CD4-positive, alpha-beta memory T cell (primary cell): Measurements from ENCODE around the gene ZSCAN10. TPM values are rescaled to one million over a fixed set of nuclear protein-coding genes. Genes with fewer than 3 reads are reported as not detected.
A peak's percentile ranks its signal among the peaks of the same experiment; 100 is the strongest.

Experiments
- CTCF ChIA-PET: fragments of 350-600 bp; sonication (Branson Sonifier 250); formaldehyde crosslinking; loops from one replicate; lab custom pipeline; 2021; ENCODE audit warnings: inconsistent platforms; ENCODE audit not compliant: partially characterized antibody; lab: Charles Lee
- POLR2A ChIA-PET: fragments of 350-600 bp; sonication (Branson Sonifier 250); formaldehyde crosslinking; loops from one replicate; lab custom pipeline; 2021; ENCODE audit not compliant: partially characterized antibody; lab: Charles Lee
- DNase-seq, 5 donors: peaks; one replicate each; pipeline versions ENCODE4 v3.0.0 to v3.0.0-alpha.2; 2020 to 2022; ENCODE audit warnings: mixed read lengths in 1 of 5
- H3K27ac ChIP-seq: one replicate; pipeline ENCODE4 v1.7.0; 2013; ENCODE audit warnings: low read depth, low read length
- H3K27me3 ChIP-seq: 2 replicates; pipeline ENCODE4 v1.7.0; 2013; ENCODE audit warnings: mild to moderate bottlenecking, low read length, moderate library complexity; ENCODE audit not compliant: insufficient read depth
- H3K36me3 ChIP-seq: 2 replicates; pipeline ENCODE4 v1.7.0; 2013; ENCODE audit warnings: mild to moderate bottlenecking, low read length, moderate library complexity; ENCODE audit not compliant: insufficient read depth
- H3K4me1 ChIP-seq: 2 replicates; pipeline ENCODE4 v1.7.0; 2013; ENCODE audit warnings: mild to moderate bottlenecking, low read length, moderate library complexity; ENCODE audit not compliant: insufficient read depth
- H3K4me3 ChIP-seq, 2 donors: one replicate each; pipeline ENCODE4 v1.7.0; 2013; ENCODE audit warnings: low read length in 2 of 2, mild to moderate bottlenecking in 1 of 2
- H3K9me3 ChIP-seq, 2 donors: one replicate each; pipeline ENCODE4 v1.7.0; 2013; ENCODE audit warnings: low read length in 2 of 2, control low read depth in 1 of 2; ENCODE audit not compliant: control insufficient read depth in 1 of 2
- H3K27ac Mint-ChIP-seq, 7 donors: one replicate each; pipeline ENCODE4 v1.8.0; 2020 to 2021; ENCODE audit warnings: mixed read lengths in 7 of 7, mild to moderate bottlenecking in 6 of 7, inconsistent platforms in 3 of 7, moderate library complexity in 3 of 7
- H3K27me3 Mint-ChIP-seq, 2 donors: one replicate each; pipeline ENCODE4 v1.8.0; 2020 to 2021; ENCODE audit warnings: mixed read lengths in 2 of 2
- H3K36me3 Mint-ChIP-seq, 2 donors: one replicate each; pipeline ENCODE4 v1.8.0; 2020 to 2021; ENCODE audit warnings: mixed read lengths in 2 of 2, inconsistent platforms in 1 of 2, mild to moderate bottlenecking in 1 of 2
- H3K4me1 Mint-ChIP-seq, 4 donors: one replicate each; pipeline ENCODE4 v1.8.0; 2020 to 2021; ENCODE audit warnings: mixed read lengths in 4 of 4, mild to moderate bottlenecking in 1 of 4
- H3K4me3 Mint-ChIP-seq, 8 donors: one replicate each; pipeline ENCODE4 v1.8.0; 2020 to 2021; ENCODE audit warnings: mixed read lengths in 8 of 8, mild to moderate bottlenecking in 7 of 8, moderate library complexity in 6 of 8, inconsistent platforms in 3 of 8
- H3K9me3 Mint-ChIP-seq, 8 donors: one replicate each; pipeline ENCODE4 v1.8.0; 2020 to 2021; ENCODE audit warnings: mixed read lengths in 8 of 8, mild to moderate bottlenecking in 5 of 8, inconsistent platforms in 3 of 8, moderate library complexity in 1 of 8
- intact Hi-C: fragments of 100-400 bp; cut with micrococcal nuclease; formaldehyde crosslinking; loops from one replicate; pipeline ENCODE4 v1.15.1; 2023
- polyA plus RNA-seq, 2 donors: library from polyadenylated mRNA; unstranded; fragments of 300-500 nt; fragmentation: Illumina TruSeq; gene quantifications; one replicate each; pipeline ENCODE4 v1.2.3, GENCODE V29; 2021
- total RNA-seq, 2 experiments: library from RNA; stranded (reverse); gene quantifications; one replicate each; pipeline ENCODE4 v1.2.3, GENCODE V29; 2021

ZSCAN10 gene
- total and polyA plus RNA-seq, 4 experiments from 2014 or later = 0.15 TPM; not detected in 3

DNA sequence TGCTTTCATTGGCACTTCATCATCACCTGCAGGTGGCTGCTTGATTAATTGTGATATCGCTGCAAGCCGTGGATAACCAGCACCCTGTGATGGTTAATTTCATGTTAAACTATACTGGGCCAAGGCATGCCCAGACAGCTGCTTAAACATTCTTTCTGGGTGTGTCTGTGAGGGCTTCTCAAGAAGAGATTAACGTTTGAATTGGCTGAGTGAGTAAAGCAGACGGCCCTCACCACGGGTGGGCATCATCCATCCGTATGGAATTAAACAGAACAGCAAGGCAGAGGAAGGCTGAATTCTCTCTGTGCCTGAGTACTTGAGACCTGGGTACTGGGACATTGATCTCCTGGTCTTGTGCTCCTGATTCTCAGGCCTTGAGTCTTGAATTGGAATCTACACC, 28.7 kb upstream of the ZSCAN10 start:
- H3K27ac Mint-ChIP-seq = peak overlapping the region in 3 of 7 donors; percentile 65 to 70 (median 66)
- intact Hi-C loops = no loop called here

DNA sequence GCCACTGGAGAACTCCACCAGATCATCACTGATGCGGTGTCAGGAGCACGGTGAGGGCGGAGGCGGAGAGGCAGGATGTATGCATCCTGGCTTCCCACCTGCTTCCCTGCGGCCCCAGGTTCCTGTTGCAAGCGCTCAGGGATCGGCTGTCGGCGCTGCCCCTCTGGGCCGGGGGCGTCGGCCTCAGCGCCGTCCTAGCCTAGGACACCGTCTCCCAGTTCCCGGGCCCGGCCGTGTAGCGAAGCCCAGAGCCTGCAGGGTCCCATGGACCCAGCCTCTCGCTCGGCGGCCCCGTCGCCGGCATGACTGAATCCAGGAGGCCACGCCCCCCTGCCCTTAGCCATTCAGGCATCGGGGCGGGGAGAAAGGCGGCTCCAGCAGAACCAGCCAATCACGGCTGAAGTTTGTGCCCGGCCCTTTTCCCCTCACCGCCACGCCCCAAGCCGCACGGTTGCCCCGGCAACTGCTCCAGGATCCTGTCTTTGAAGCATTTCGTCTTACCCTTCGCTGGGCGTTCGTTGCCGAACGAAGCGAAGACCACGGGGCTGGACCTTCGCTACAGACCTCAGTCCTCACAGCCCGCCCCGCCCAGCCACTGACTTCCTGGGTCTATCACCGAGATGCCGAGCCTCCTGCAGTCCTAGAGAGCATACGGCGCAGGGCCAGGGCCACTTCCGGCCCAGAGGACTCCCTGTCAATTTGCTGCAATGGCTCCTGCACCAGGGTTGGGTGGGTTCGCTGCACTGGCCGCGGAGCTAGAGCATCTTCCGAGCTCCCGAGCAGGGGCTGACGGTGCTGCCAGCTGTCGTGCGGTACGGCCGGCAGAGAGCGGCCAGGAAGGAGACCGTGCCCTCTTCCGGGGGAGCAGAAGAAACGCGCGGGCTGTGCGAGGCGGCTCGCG, 25.1 kb upstream of the ZSCAN10 start:
- Histone ChIP-seq H3K9me3 (no peaks in the 10 kb centered on the region), H3K27me3 (no peaks in the 10 kb centered on the region), H3K4me1 (peaks cover 40% of the 10 kb centered on the region), H3K36me3 (no peaks in the 10 kb centered on the region), H3K4me3 (peak overlapping the region; percentile 85 to 97), H3K27ac (peak overlapping the region; percentile 50)
- H3K4me1 Mint-ChIP-seq = peaks cover 18 to 52% (median 32%) of the 10 kb centered on the region in 4 donors
- no peaks in the 10 kb centered on the region for H3K27me3 Mint-ChIP-seq
- intact Hi-C loops = loop anchor here (1.0 kb wide), 6 partner anchors 10 to 144 kb away; partner anchors contain the start of gene PKMYT1
- peaks cover 0 to 5% of the 10 kb centered on the region in 2 donors for H3K36me3 Mint-ChIP-seq
- H3K4me3 Mint-ChIP-seq = peak overlapping the region; percentile 94 to 98 (median 96)
- H3K27ac Mint-ChIP-seq = peak overlapping the region; percentile 95 to 99 (median 97)
- H3K9me3 Mint-ChIP-seq = no peaks in the 10 kb centered on the region
- ChIA-PET POLR2A (interaction anchor here (0.6 to 7.7 kb wide), 13 partner anchors 10 to 277 kb away, joined by 3 to 146 read pairs (median 6); partner anchors contain the start of genes IL32, ZNF174, ZNF213 and ZSCAN10), CTCF (interaction anchor here (1.2 to 13.2 kb wide), 7 partner anchors 10 to 120 kb away, joined by 4 to 376 read pairs (median 6); partner anchors contain the start of genes IL32 and ZSCAN10)
- DNase-seq = peak; percentile 96 to 97 (median 96)

More for the DNA sequence above, 28.7 kb upstream of the ZSCAN10 start:
- no peaks in the 10 kb centered on the region for H3K27me3 ChIP-seq
- ChIA-PET CTCF (interaction anchor here (1.4 to 13.2 kb wide), 10 partner anchors 8 to 125 kb away, joined by 3 to 376 read pairs (median 45); partner anchors contain the start of genes IL32, ZNF205 and ZSCAN10), POLR2A (interaction anchor here (1.0 to 7.7 kb wide), 7 partner anchors 16 to 96 kb away, joined by 3 to 146 read pairs (median 51); partner anchors contain the start of genes IL32 and ZSCAN10)
- Mint-ChIP-seq H3K4me1 (peaks cover 23 to 66% (median 42%) of the 10 kb centered on the region in 4 donors), H3K9me3 (no peaks in the 10 kb centered on the region), H3K27me3 (no peaks in the 10 kb centered on the region), H3K36me3 (peaks cover 4 to 13% of the 10 kb centered on the region in 2 donors), H3K4me3 (peak overlapping the region in 6 of 8 donors; percentile 12 to 75 (median 60))
- no peaks in the 10 kb centered on the region for H3K9me3 ChIP-seq
- H3K27ac ChIP-seq = no peak overlapping the region
- no peak for DNase-seq
- H3K4me1 ChIP-seq = peaks cover 51% of the 10 kb centered on the region
- H3K4me3 ChIP-seq = no peak overlapping the region
- H3K36me3 ChIP-seq = no peaks in the 10 kb centered on the region

DNA sequence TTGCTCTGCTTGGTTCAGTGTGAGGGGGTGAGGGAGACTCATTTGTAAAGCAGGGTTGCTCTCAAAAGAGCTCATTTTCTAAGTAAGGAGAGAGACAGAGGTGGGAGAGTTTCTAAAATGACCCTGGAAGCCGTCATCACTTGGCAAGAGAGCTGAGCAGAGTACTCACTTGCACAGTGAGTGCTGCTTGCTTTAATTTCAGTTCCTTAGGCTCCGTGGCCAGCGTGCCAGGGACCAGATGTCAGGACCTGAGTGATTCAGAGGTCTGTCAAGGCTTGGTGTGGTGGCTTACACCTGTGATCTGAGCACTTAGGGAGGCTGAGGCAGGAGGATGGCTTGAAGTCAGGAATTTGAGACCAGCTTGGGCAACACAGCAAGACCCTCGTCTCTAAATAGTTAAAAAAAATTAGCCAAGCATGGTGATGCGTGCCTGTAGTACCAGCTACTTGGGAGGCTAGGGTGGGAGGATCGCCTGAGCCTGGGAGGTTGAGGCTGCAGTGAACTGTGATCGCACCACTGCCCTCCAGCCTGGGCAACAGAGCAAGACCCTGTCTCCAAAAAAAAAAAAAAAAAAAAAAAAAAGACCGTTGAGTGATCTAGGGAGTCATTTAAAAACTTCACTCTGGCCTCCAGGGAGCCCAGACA, 24.0 kb upstream of the ZSCAN10 start:
- Mint-ChIP-seq H3K4me3 (peak overlapping the region; percentile 94 to 98 (median 96)), H3K9me3 (no peaks in the 10 kb centered on the region), H3K4me1 (peaks cover 16 to 42% (median 27%) of the 10 kb centered on the region in 4 donors), H3K36me3 (peaks cover 0 to 5% of the 10 kb centered on the region in 2 donors), H3K27me3 (no peaks in the 10 kb centered on the region), H3K27ac (peak overlapping the region in 3 of 7 donors; percentile 89 to 99 (median 95))
- Histone ChIP-seq H3K4me1 (peaks cover 28% of the 10 kb centered on the region), H3K27me3 (no peaks in the 10 kb centered on the region), H3K27ac (peak overlapping the region; percentile 50), H3K36me3 (no peaks in the 10 kb centered on the region), H3K4me3 (no peak overlapping the region), H3K9me3 (no peaks in the 10 kb centered on the region)
- ChIA-PET POLR2A (interaction anchor here (0.7 to 2.1 kb wide), 6 partner anchors 11 to 27 kb away, joined by 3 to 9 read pairs (median 4); partner anchors contain the start of gene ZNF213), CTCF (interaction anchor here (1.1 to 3.2 kb wide), 5 partner anchors 22 to 94 kb away, joined by 4 to 16 read pairs (median 11); no protein-coding TSS in a partner anchor)
- no peak for DNase-seq
- intact Hi-C loops = no loop called here

DNA sequence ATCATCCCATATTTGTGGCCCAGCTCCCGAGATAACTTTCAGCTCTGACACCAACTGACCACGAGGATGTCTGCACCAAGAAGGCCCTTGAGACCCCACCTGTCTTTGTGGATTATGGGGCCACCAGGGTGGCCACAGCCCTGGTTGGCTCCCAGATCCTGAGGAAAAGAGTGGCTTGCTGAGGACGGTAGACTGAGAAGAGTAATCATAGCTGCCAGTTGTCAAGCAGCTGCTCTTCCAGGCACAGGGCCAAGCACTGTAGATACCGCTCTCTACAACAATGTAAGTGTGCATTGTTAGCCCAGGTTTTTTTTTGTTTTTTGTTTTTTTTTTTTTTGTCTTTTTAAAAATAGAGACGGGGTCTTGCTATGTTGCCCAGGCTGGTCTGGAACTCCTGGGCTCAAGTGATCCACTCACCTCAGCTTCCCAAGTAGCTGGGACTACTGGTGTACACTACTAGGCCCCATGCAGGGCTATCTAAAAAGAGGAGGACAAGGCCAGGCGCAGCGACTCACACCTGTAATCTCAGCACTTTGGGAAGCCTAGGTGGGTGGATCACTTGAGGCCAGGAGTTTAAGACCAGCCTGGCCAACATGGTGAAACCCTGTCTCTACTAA, 22.9 kb upstream of the ZSCAN10 start:
- peak overlapping the region in 1 of 8 donors; percentile 4 for H3K4me3 Mint-ChIP-seq
- POLR2A ChIA-PET = interaction anchor here (1.0 to 2.1 kb wide), 5 partner anchors 12 to 28 kb away, joined by 3 to 9 read pairs (median 3); partner anchors contain the start of gene ZNF213
- no peak for DNase-seq
- Histone ChIP-seq H3K27ac (no peak overlapping the region), H3K4me3 (no peak overlapping the region), H3K27me3 (no peaks in the 10 kb centered on the region), H3K36me3 (no peaks in the 10 kb centered on the region), H3K4me1 (peaks cover 18% of the 10 kb centered on the region), H3K9me3 (no peaks in the 10 kb centered on the region)
- H3K4me1 Mint-ChIP-seq = peaks cover 10 to 31% (median 19%) of the 10 kb centered on the region in 4 donors
- H3K27ac Mint-ChIP-seq = no peak overlapping the region
- H3K36me3 Mint-ChIP-seq = peaks cover 0 to 5% of the 10 kb centered on the region in 2 donors
- intact Hi-C loops = no loop called here
- H3K9me3 Mint-ChIP-seq = no peaks in the 10 kb centered on the region
- CTCF ChIA-PET = interaction anchor here (1.1 to 5.8 kb wide), 6 partner anchors 7 to 93 kb away, joined by 4 to 46 read pairs (median 12); no protein-coding TSS in a partner anchor
- no peaks in the 10 kb centered on the region for H3K27me3 Mint-ChIP-seq

DNA sequence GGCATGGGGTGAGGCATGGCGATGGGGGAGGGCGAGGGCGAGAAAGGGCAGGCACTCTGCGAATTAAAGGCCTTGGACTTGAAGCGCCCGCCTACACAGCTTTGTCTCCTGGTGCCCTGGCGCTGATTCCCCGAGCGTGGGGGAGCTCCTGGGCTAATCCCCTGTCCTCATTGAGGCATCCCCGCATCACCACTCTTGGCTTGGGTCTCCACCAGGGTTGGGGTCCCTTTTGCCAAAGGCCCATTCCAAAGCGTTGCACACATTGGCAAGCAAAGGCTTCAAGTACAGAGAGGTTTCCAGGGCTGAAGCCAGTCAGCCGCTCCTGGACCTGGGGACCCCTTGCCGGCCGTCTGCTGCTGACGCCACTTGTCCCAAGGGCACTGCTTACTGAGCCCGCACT, 21.3 kb upstream of the ZSCAN10 start:
- H3K27ac Mint-ChIP-seq = no peak overlapping the region
- peaks cover 0 to 5% of the 10 kb centered on the region in 2 donors for H3K36me3 Mint-ChIP-seq
- H3K27me3 ChIP-seq = no peaks in the 10 kb centered on the region
- no peaks in the 10 kb centered on the region for H3K9me3 Mint-ChIP-seq
- no peaks in the 10 kb centered on the region for H3K27me3 Mint-ChIP-seq
- H3K9me3 ChIP-seq = no peaks in the 10 kb centered on the region
- no peak overlapping the region for H3K4me3 Mint-ChIP-seq
- H3K4me3 ChIP-seq = no peak overlapping the region
- ChIA-PET POLR2A (interaction anchor here (1.2 to 1.5 kb wide), 2 partner anchors 9 to 14 kb away, joined by 4 to 5 read pairs; partner anchors contain the start of gene ZNF213), CTCF (interaction anchor here (3.2 to 5.8 kb wide), 2 partner anchors 9 to 62 kb away, joined by 16 to 46 read pairs; no protein-coding TSS in a partner anchor)
- peaks cover 16% of the 10 kb centered on the region for H3K4me1 ChIP-seq
- DNase-seq = no peak
- intact Hi-C loops = no loop called here
- peaks cover 7 to 19% (median 13%) of the 10 kb centered on the region in 4 donors for H3K4me1 Mint-ChIP-seq
- H3K27ac ChIP-seq = no peak overlapping the region
- no peaks in the 10 kb centered on the region for H3K36me3 ChIP-seq

DNA sequence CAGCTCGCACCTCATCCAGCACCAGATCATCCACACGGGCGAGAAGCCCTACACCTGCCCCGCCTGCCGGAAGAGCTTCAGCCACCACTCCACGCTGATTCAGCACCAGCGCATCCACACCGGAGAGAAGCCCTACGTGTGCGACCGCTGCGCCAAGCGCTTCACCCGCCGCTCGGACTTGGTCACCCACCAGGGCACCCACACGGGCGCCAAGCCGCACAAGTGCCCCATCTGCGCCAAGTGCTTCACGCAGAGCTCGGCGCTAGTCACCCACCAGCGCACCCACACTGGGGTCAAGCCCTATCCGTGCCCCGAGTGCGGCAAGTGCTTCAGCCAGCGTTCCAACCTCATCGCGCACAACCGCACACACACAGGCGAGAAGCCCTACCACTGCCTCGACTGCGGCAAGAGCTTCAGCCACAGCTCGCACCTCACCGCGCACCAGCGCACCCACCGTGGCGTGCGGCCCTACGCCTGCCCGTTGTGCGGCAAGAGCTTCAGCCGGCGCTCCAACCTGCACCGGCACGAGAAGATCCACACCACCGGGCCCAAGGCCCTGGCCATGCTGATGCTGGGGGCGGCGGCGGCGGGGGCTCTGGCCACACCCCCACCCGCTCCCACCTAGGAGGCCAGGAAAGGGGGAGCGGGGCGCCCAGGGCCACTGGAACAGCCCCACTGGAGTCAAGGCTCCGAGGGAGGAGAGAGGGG, 20.8 kb upstream of the ZSCAN10 start:
- Mint-ChIP-seq H3K9me3 (no peaks in the 10 kb centered on the region), H3K4me3 (no peak overlapping the region), H3K36me3 (peaks cover under 1 to 5% of the 10 kb centered on the region in 2 donors), H3K27ac (peak overlapping the region in 1 of 7 donors; percentile 66), H3K4me1 (peaks cover 5 to 14% (median 9%) of the 10 kb centered on the region in 4 donors), H3K27me3 (no peaks in the 10 kb centered on the region)
- no peak overlapping the region for H3K4me3 ChIP-seq
- H3K27me3 ChIP-seq = no peaks in the 10 kb centered on the region
- DNase-seq = peak in 1 of 5 donors; percentile 27
- no peaks in the 10 kb centered on the region for H3K9me3 ChIP-seq
- peaks cover 10% of the 10 kb centered on the region for H3K4me1 ChIP-seq
- intact Hi-C loops = no loop called here
- H3K27ac ChIP-seq = no peak overlapping the region
- no peaks in the 10 kb centered on the region for H3K36me3 ChIP-seq
- ChIA-PET CTCF (interaction anchor here (5.8 kb wide), 1 partner anchor 9 kb away, joined by 46 read pairs; no protein-coding TSS in a partner anchor), POLR2A (interaction anchor here (1.2 to 1.5 kb wide), 3 partner anchors 9 to 44 kb away, joined by 3 to 5 read pairs (median 4); partner anchors contain the start of gene ZNF213)
